Muscle of back (tissue), 11 donors: ENCODE data around the gene SPTBN1. TPM values are rescaled to one million over a fixed set of nuclear protein-coding genes. Genes with fewer than 3 reads are reported as not detected.

ENCODE experiments used
- DNase-seq, 3 donors: peaks; one replicate each; pipeline versions ENCODE4 v3.0.0 to v3.0.0-alpha.2; 2013
- polyA plus RNA-seq, 10 donors: library from polyadenylated mRNA; unstranded; fragments of 120-200 nt; gene quantifications; one replicate each; pipeline ENCODE4 v1.2.1, GENCODE V29; 2013; ENCODE audit not compliant: insufficient read length in 10 of 10

The SPTBN1 gene
- polyA plus RNA-seq, 10 donors = 223 to 358 (median 266) TPM

GRCh38 chr2:54604871-54605270, 148.7 kb downstream of the SPTBN1 start:
- peak in 1 of 3 donors; percentile 43 for DNase-seq

GRCh38 chr2:54605836-54606235, 149.7 kb downstream of the SPTBN1 start:
- DNase-seq = no peak

GRCh38 chr2:54606393-54606958, 150.3 kb downstream of the SPTBN1 start:
- peak in 1 of 3 donors; percentile 53 for DNase-seq

- DNase-seq = no peak
These were observed 152.1 kb downstream of the SPTBN1 start for GRCh38 chr2:54608224-54608623.

- no peak for DNase-seq
These were observed 153.1 kb downstream of the SPTBN1 start for GRCh38 chr2:54609241-54609640.

- DNase-seq = no peak
These were observed 153.5 kb downstream of the SPTBN1 start for GRCh38 chr2:54609647-54610046.

- no peak for DNase-seq
These were observed 154.6 kb downstream of the SPTBN1 start for GRCh38 chr2:54610700-54611099.

GRCh38 chr2:54611830-54612545, 155.9 kb downstream of the SPTBN1 start:
- DNase-seq = no peak

GRCh38 chr2:54613386-54613785, 157.3 kb downstream of the SPTBN1 start:
- no peak for DNase-seq

- DNase-seq = no peak
These were observed 157.7 kb downstream of the SPTBN1 start for GRCh38 chr2:54613794-54614257.

GRCh38 chr2:54614819-54615218, 158.7 kb downstream of the SPTBN1 start:
- DNase-seq = no peak

- no peak for DNase-seq
These were observed 159.9 kb downstream of the SPTBN1 start for GRCh38 chr2:54615832-54616534.

- DNase-seq = no peak
These were observed 161.3 kb downstream of the SPTBN1 start for GRCh38 chr2:54617409-54617808.

- peak in 1 of 3 donors; percentile 73 for DNase-seq
These were observed 162.8 kb downstream of the SPTBN1 start for GRCh38 chr2:54618646-54619565.

- no peak for DNase-seq
These were observed 163.6 kb downstream of the SPTBN1 start for GRCh38 chr2:54619660-54620231.

- no peak for DNase-seq
These were observed 164.8 kb downstream of the SPTBN1 start for GRCh38 chr2:54620948-54621347.

- DNase-seq = peak in 2 of 3 donors; percentile 71 to 86
These were observed 168.5 kb downstream of the SPTBN1 start for GRCh38 chr2:54624591-54625071.

GRCh38 chr2:54626131-54626530, 170.0 kb downstream of the SPTBN1 start:
- no peak for DNase-seq

- no peak for DNase-seq
These were observed 170.8 kb downstream of the SPTBN1 start for GRCh38 chr2:54626884-54627283.

GRCh38 chr2:54627973-54628372, 171.8 kb downstream of the SPTBN1 start:
- no peak for DNase-seq

- DNase-seq = no peak
These were observed 172.3 kb downstream of the SPTBN1 start for GRCh38 chr2:54628418-54628817.
